RWPE1 (cell line): ENCODE results near the gene CA7.

Experiments used
- CTCF ChIA-PET: fragments of 350-600 bp; sonication (Branson Sonifier 250); formaldehyde crosslinking; extraction: SDS; loops from one replicate; lab custom pipeline; 2021; lab: Yijun Ruan, JAX
- POLR2A ChIA-PET: fragments of 400-600 bp; formaldehyde crosslinking; extraction: SDS; loops from one replicate; lab custom pipeline; 2020; ENCODE audit warnings: antibody characterized with exemption; ENCODE audit not compliant: low non-redundant PET; lab: Yijun Ruan, JAX
- DNase-seq: peaks from one replicate; pipeline ENCODE4 v3.0.0; 2012; ENCODE audit warnings: low spot score
- H3K27ac ChIP-seq: fragments of 450-650 bp; 2 replicates; pipeline ENCODE4 v1.5.1; 2017
- TF ChIP-seq, protein P1 (sequence below): fragments of 450-650 bp; conservative IDR thresholded peaks from 2 replicates; pipeline ENCODE4 v1.5.1; 2017; ENCODE audit warnings: low read depth, mild to moderate bottlenecking

The CA7 gene

DNA sequence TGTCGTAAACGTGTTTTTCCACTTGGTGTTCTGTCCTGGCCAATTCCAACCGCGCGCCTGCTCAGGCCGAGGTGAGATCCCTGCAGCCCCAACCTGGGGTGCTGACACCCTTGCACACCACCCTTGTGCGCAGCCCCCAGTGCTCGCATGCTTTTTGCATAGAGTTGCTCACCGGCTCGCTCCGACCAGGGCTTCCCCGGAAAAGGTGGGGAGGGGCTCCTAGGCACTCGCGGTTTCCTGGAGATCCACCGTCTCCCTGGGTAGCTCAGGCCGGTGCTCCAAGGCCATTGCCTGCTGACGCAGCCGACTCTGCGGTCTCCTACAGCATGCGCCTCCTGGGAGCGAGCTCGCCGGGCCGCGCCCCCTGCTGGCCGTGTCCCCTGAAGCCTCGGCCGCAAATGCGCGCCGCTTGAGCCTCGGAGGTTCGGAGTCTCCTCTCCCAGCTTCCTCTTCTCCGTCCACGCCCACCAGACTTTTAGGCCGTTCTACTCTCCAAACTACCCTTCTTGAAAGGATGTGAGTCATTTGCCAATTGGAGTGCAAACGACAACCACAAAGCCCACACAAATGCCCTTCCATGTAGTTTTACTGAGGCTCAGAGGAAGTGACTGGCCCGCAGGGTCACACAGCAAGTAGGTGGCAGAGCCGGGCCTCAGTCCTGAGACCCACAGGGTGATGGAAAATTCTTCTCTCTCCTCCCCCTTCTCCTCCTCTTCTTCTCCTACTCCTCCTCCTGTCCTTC, 28.9 kb downstream of the CA7 start:
- TF ChIP-seq, protein P1, sequence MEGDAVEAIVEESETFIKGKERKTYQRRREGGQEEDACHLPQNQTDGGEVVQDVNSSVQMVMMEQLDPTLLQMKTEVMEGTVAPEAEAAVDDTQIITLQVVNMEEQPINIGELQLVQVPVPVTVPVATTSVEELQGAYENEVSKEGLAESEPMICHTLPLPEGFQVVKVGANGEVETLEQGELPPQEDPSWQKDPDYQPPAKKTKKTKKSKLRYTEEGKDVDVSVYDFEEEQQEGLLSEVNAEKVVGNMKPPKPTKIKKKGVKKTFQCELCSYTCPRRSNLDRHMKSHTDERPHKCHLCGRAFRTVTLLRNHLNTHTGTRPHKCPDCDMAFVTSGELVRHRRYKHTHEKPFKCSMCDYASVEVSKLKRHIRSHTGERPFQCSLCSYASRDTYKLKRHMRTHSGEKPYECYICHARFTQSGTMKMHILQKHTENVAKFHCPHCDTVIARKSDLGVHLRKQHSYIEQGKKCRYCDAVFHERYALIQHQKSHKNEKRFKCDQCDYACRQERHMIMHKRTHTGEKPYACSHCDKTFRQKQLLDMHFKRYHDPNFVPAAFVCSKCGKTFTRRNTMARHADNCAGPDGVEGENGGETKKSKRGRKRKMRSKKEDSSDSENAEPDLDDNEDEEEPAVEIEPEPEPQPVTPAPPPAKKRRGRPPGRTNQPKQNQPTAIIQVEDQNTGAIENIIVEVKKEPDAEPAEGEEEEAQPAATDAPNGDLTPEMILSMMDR: peak; percentile 91
- H3K27ac ChIP-seq: peak overlapping the region; percentile 82
- peak; percentile 86 for DNase-seq
- CTCF ChIA-PET: interaction anchor here (0.5 to 1.7 kb wide), 13 partner anchors 10 to 223 kb away, joined by 3 to 14 read pairs (median 3); partner anchors contain the start of gene NAE1
- POLR2A ChIA-PET: interaction anchor here (0.5 kb wide), 1 partner anchor 42 kb away, joined by 3 read pairs; the partner anchor contains the start of gene NAE1

DNA sequence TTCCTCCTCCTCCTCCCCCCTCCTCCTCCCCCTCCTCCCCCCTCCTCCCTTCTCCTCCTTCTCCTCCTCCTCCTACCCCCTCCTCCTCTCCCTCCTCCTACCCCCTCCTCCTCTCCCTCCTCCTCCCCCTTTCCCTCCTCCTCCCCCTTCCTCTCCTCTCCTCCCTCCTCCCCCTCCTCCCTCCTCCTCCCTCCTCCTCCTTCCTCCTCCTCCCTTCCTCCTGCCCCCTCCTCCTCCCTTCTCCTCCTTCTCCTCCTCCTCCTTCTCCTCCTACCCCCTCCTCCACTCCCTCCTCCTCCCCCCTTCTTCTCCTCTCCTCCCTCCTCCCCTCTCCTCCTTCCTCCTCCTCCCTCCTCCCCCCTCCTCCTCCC, 29.5 kb downstream of the CA7 start:
- peak overlapping the region; percentile 82 for H3K27ac ChIP-seq
- CTCF ChIA-PET: interaction anchor here (0.7 to 1.7 kb wide), 7 partner anchors 9 to 223 kb away, joined by 3 to 14 read pairs (median 4); partner anchors contain the start of gene NAE1
- DNase-seq: no peak
- POLR2A ChIA-PET: no interaction called here
- TF ChIP-seq, protein P1: no peak

DNA sequence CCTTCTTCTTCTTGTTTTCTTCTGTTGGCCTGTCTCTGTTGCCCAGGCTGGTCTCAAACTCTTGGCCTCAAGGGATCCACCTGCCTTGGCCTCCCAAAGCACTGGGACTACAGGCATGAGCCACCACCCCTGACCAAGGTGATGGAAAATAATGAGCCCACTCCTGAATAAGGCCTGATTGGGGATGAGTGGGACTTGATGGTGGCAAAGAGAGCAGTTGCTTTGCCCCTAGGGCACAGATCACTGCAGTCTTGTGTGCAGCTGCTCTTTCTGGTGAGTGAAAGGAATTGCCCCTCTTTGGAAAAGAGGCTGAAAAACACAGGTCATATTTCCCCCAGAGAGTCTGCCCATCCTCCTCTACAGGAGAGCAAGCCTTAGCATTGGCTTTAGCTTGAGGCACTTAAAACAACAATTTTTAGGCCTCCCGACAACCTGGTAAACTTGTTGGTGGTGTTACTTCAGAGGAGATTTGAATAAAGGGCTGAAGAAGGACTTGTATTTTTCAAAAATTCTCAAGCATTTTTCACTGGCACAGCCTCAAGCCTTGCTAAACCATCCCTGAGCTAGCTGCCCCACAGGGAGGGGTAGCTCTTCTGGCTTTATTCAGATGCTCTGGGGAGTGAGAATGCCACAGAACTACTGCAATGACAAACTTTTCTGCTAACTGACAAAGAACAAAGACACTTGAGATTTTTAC, 30.0 kb downstream of the CA7 start:
- ChIA-PET CTCF (interaction anchor here (0.6 to 1.1 kb wide), 2 partner anchors 26 to 452 kb away, joined by 3 to 5 read pairs; no protein-coding TSS in a partner anchor), POLR2A (no interaction called here)
- TF ChIP-seq, protein P1: no peak
- no peak for DNase-seq
- peak overlapping the region; percentile 49 for H3K27ac ChIP-seq

DNA sequence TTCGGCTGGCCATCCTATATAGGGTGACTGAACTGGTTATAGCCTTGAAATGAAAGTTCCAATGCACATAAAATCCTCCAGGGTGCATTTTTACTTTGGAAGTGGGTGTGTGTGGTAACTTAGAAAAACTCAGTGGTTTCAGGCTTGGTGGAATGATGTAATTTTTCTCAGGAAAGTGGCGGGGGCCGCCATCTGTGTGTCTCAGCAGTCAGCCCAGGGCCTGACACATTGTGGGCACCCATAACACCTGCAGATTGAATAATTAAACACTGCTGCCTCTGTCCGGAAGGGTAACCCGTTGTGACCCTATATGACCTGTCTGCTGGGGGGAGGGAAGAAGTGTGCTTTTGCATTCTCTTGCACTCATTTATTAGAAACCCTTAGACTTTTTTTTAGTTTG, 33.9 kb downstream of the CA7 start:
- TF ChIP-seq, protein P1: no peak
- CTCF ChIA-PET: no interaction called here
- no peak overlapping the region; the same call in 1 of the 2 replicates for H3K27ac ChIP-seq
- POLR2A ChIA-PET: no interaction called here
- DNase-seq: no peak

DNA sequence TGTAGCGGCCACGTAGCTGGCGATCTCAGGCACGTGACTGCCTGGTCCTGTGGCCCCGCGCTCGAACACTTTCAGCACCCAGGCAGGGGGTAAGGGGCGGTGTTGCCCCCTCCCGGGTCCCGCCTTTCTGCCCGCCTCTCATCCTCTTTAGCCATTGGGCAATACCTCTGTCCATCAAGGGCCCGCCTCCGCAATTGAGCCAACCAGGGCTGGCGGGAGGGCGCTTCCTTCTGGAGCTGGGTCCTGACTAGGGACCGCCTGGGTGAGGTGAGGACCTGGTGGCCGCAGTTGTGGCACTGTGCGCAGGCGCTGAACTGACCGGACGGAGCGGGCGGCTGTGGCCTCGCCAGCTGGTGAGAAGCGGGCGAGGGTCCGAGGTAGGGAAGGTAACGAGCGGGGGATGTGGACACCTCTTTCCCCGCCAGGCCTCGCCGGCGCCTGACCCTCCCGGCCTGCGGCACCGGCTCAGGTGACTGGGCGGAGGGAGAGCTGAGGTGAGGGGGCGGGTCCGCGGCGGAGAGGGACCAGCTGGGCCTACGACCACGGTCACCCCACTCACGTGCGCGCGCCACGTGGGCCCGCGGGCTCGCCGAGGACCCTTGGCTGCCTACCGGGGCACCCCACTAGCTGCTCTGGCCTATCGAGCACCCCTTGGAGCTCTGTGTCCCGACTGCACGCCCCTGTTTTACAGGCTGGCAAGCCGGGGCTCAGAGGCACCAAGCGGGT, 36.2 kb downstream of the CA7 start, which contains the start of gene PDP2:
Gene PDP2 (plus strand): TSS at position 228 of the 726 bp plus-strand sequence. CDS start 3,770 bp downstream, outside the sequence.
- TF ChIP-seq, protein P1: no peak
- peak within 1 kb of the TSS; percentile 61 for H3K27ac ChIP-seq
- peak; percentile 97 for DNase-seq
- POLR2A ChIA-PET: no interaction called here
- CTCF ChIA-PET: interaction anchor here (0.7 to 2.0 kb wide), 5 partner anchors 13 to 474 kb away, joined by 3 to 11 read pairs (median 7); no protein-coding TSS in a partner anchor
